Suprapubic skin (tissue), 4 donors: ENCODE data around the gene NSUN3. TPM values are rescaled to one million over a fixed set of nuclear protein-coding genes. Genes with fewer than 3 reads are reported as not detected.
A peak's percentile ranks its signal among the peaks of the same experiment; 100 is the strongest.

Source experiments
- DNase-seq, 2 donors: peaks; one replicate each; pipeline ENCODE4 v3.0.0-alpha.2; 2019; ENCODE audit warnings: low spot score in 2 of 2
- H3K27ac ChIP-seq: fragments of 200-600 bp; sonication (generic); one replicate; pipeline ENCODE4 v1.5.1; 2019
- H3K27me3 ChIP-seq: fragments of 200-600 bp; sonication (generic); one replicate; pipeline ENCODE4 v1.5.1; 2019
- H3K36me3 ChIP-seq: fragments of 200-600 bp; sonication (generic); one replicate; pipeline ENCODE4 v1.5.1; 2019
- H3K4me1 ChIP-seq: fragments of 200-600 bp; sonication (generic); one replicate; pipeline ENCODE4 v1.5.1; 2019
- H3K4me3 ChIP-seq: fragments of 200-600 bp; sonication (generic); one replicate; pipeline ENCODE4 v1.5.1; 2019; ENCODE audit warnings: mild to moderate bottlenecking
- H3K9me3 ChIP-seq: fragments of 200-600 bp; sonication (generic); one replicate; pipeline ENCODE4 v1.5.1; 2019
- EP300 ChIP-seq: sonication (generic); formaldehyde crosslinking; IDR thresholded peaks from one replicate; pipeline ENCODE4 v1.6.1; 2017; ENCODE audit warnings: antibody characterized with exemption
- POLR2A ChIP-seq, 2 donors: fragments of 450-650 bp; IDR thresholded peaks; one replicate each; pipeline ENCODE4 v1.6.1; 2017; ENCODE audit warnings: antibody characterized with exemption in 2 of 2, mild to moderate bottlenecking in 2 of 2, moderate library complexity in 2 of 2
- POLR2AphosphoS5 ChIP-seq, 3 donors: sonication (generic); formaldehyde crosslinking; IDR thresholded peaks; one replicate each; pipeline ENCODE4 v1.6.1; 2017; ENCODE audit warnings: antibody characterized with exemption in 3 of 3
- WGBS: methylation state at CpG from one replicate; pipeline ENCODE4 v1.1.5; 2018; 5-methylcytosine and 5-hydroxymethylcytosine counted together
- total RNA-seq, 4 donors: library from RNA; depleted of rRNA; stranded (reverse); fragments of >200 nt; gene quantifications; one replicate each; pipeline ENCODE4 v1.1.0, GENCODE V29; 2016
- TF ChIP-seq, protein P1 (sequence below), 2 donors: fragments of 200-600 bp in 1 of 2; fragments of 450-650 bp in 1 of 2; sonication (generic) in 1 of 2; IDR thresholded peaks; one replicate each; pipeline ENCODE4 v1.5.1; 2016 to 2019; ENCODE audit warnings: antibody characterized with exemption in 2 of 2, mild to moderate bottlenecking in 1 of 2, moderate library complexity in 1 of 2

Gene NSUN3
- total RNA-seq, 4 donors from 2014 or later, result 6.8 to 18.6 (median 8.9) TPM

GRCh38 chr3:94171954-94172353 is 109.1 kb downstream of the NSUN3 start:
- no peak for TF ChIP-seq EP300
- TF ChIP-seq, protein P1, sequence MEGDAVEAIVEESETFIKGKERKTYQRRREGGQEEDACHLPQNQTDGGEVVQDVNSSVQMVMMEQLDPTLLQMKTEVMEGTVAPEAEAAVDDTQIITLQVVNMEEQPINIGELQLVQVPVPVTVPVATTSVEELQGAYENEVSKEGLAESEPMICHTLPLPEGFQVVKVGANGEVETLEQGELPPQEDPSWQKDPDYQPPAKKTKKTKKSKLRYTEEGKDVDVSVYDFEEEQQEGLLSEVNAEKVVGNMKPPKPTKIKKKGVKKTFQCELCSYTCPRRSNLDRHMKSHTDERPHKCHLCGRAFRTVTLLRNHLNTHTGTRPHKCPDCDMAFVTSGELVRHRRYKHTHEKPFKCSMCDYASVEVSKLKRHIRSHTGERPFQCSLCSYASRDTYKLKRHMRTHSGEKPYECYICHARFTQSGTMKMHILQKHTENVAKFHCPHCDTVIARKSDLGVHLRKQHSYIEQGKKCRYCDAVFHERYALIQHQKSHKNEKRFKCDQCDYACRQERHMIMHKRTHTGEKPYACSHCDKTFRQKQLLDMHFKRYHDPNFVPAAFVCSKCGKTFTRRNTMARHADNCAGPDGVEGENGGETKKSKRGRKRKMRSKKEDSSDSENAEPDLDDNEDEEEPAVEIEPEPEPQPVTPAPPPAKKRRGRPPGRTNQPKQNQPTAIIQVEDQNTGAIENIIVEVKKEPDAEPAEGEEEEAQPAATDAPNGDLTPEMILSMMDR (IDR thresholded peaks at IDR 0.05), result no peak
- no peak for TF ChIP-seq POLR2A (IDR thresholded peaks at IDR 0.05)
- TF ChIP-seq POLR2AphosphoS5 (IDR thresholded peaks at IDR 0.05), result no peak
- H3K27ac ChIP-seq, result no peak overlapping the region
- peaks cover 3% of the 10 kb centered on the region for H3K4me1 ChIP-seq
- H3K9me3 ChIP-seq, result no peaks in the 10 kb centered on the region
- no peaks in the 10 kb centered on the region for H3K36me3 ChIP-seq
- H3K4me3 ChIP-seq, result no peak overlapping the region
- no peak for DNase-seq
- H3K27me3 ChIP-seq, result no peaks in the 10 kb centered on the region

GRCh38 chr3:94172695-94173310 is 109.9 kb downstream of the NSUN3 start:
- H3K36me3 ChIP-seq, result no peaks in the 10 kb centered on the region
- no peaks in the 10 kb centered on the region for H3K9me3 ChIP-seq
- no peak for DNase-seq
- H3K27me3 ChIP-seq, result no peaks in the 10 kb centered on the region
- peaks cover 7% of the 10 kb centered on the region for H3K4me1 ChIP-seq
- TF ChIP-seq POLR2A (IDR thresholded peaks at IDR 0.05), result no peak
- no peak for TF ChIP-seq POLR2AphosphoS5 (IDR thresholded peaks at IDR 0.05)
- TF ChIP-seq EP300, result no peak
- TF ChIP-seq, protein P1 (IDR thresholded peaks at IDR 0.05), result no peak
- WGBS, result 60% methylated on average over 3 of the region's 3 CpGs
- no peak overlapping the region for H3K4me3 ChIP-seq
- no peak overlapping the region for H3K27ac ChIP-seq

GRCh38 chr3:94173673-94174434 is 111.0 kb downstream of the NSUN3 start:
- no peak overlapping the region for H3K27ac ChIP-seq
- H3K4me3 ChIP-seq, result no peak overlapping the region
- no peaks in the 10 kb centered on the region for H3K9me3 ChIP-seq
- WGBS, result 83% methylated on average over 2 of the region's 2 CpGs
- H3K4me1 ChIP-seq, result peaks cover 7% of the 10 kb centered on the region
- no peaks in the 10 kb centered on the region for H3K36me3 ChIP-seq
- no peak for DNase-seq
- H3K27me3 ChIP-seq, result no peaks in the 10 kb centered on the region
- TF ChIP-seq POLR2AphosphoS5 (IDR thresholded peaks at IDR 0.05) (no peak), POLR2A (IDR thresholded peaks at IDR 0.05) (no peak), EP300 (no peak)
- TF ChIP-seq, protein P1 (IDR thresholded peaks at IDR 0.05), result no peak

DNA sequence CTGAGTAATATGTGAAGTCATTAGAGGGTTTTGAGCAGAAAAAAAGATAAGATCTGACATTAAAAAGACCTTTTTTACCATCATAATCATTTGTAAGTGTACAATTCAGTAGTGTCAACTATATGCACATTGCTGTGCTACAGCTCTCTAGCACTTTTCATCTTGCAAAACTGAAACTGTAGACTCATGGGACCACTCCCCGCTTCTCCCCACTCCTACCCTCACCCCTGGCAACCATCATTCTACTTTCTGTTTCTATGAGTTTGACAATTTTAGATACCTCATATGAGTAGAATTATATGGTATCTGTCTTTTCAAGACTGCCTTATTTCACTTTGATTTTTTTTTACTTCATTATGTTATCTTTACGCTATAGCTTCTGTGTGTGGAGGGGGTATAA is 112.8 kb downstream of the NSUN3 start:
- DNase-seq, result no peak
- H3K27me3 ChIP-seq, result no peaks in the 10 kb centered on the region
- TF ChIP-seq, protein P1 (IDR thresholded peaks at IDR 0.05), result no peak
- TF ChIP-seq EP300 (no peak), POLR2A (IDR thresholded peaks at IDR 0.05) (no peak), POLR2AphosphoS5 (IDR thresholded peaks at IDR 0.05) (no peak)
- no peak overlapping the region for H3K27ac ChIP-seq
- no peaks in the 10 kb centered on the region for H3K9me3 ChIP-seq
- peaks cover 7% of the 10 kb centered on the region for H3K4me1 ChIP-seq
- 92% methylated on average over 2 of the region's 2 CpGs for WGBS
- no peak overlapping the region for H3K4me3 ChIP-seq
- H3K36me3 ChIP-seq, result no peaks in the 10 kb centered on the region

DNA sequence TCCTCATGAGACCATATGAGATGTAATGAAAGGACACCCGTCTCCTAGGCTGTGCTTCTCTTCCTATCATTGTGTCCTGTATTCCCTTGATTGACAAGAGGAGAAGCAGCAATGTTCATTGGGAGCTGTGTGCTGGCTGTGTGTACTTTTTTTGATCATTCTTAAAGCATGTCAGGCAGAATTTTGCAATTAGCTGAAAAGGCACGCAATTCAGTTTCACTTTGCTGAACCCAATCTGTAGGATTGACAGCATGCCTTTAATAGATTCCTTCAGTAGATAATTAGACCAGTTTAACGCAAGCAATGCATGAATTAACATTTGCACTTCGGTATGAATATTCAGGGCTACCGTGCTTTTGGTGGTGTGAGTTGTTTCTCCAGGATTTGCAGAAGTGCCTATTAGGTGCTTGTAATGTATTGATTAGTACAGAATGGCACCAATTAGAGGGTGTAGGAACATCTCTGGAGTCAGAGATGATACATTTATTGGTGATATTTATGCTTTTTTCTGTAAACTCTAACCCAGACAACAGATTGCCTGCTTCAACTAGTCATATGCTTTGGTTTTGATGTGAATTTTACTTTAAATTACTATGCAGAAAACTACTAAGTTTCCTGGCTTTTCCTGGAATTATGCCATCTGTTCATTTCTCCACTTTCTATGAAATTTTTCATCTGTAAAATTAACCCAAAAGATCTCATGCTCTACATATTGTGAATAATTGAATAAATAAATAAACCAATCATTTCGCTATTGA is 114.3 kb downstream of the NSUN3 start:
- Histone ChIP-seq H3K4me3 (peak overlapping the region; percentile 3), H3K36me3 (no peaks in the 10 kb centered on the region), H3K4me1 (peaks cover 7% of the 10 kb centered on the region), H3K27me3 (no peaks in the 10 kb centered on the region), H3K9me3 (no peaks in the 10 kb centered on the region), H3K27ac (no peak overlapping the region)
- WGBS, result 34% methylated on average over 6 of the region's 6 CpGs
- DNase-seq, result no peak
- no peak for TF ChIP-seq EP300
- no peak for TF ChIP-seq POLR2AphosphoS5 (IDR thresholded peaks at IDR 0.05)
- TF ChIP-seq, protein P1 (IDR thresholded peaks at IDR 0.05), result no peak
- TF ChIP-seq POLR2A (IDR thresholded peaks at IDR 0.05), result no peak
